H1 (cell line): ENCODE results near the gene KRT27. TPM values are rescaled to one million over a fixed set of nuclear protein-coding genes. Genes with fewer than 3 reads are reported as not detected.

Experiments used
- CTCF ChIA-PET: fragments of 300-600 bp; sonication (Branson Sonifier 250); formaldehyde crosslinking; loops from one replicate; lab custom pipeline; 2021; ENCODE audit not compliant: partially characterized antibody; lab: Charles Lee
- POLR2A ChIA-PET: fragments of 300-600 bp; sonication (Branson Sonifier 250); formaldehyde crosslinking; loops from one replicate; lab custom pipeline; 2021; ENCODE audit warnings: inconsistent platforms; ENCODE audit not compliant: partially characterized antibody; lab: Charles Lee
- DNase-seq, 2 experiments: peaks; one replicate each; pipeline versions ENCODE4 v3.0.0 to v3.0.0-alpha.2; 2010 to 2022; ENCODE audit warnings: low spot score in 2 of 2, low read depth in 1 of 2, mixed read lengths in 1 of 2
- FAIRE-seq: peaks from 2 replicates; lab custom pipeline; 2011; peaks lifted over from hg19 to GRCh38; lab: Jason Lieb, UNC
- H2AFZ ChIP-seq: 2 replicates; pipeline ENCODE4 v1.8.1; 2012; ENCODE audit warnings: low read length, inconsistent platforms
- H2AK5ac ChIP-seq: 2 replicates; pipeline ENCODE4 v1.6.1; 2013; ENCODE audit warnings: low read depth, low read length
- H2BK120ac ChIP-seq: replicated peaks from 2 replicates; pipeline ENCODE3; 2013; ENCODE audit warnings: low read depth, low read length, inconsistent platforms
- H2BK12ac ChIP-seq: 2 replicates; pipeline ENCODE4 v1.6.1; 2013; ENCODE audit warnings: low read depth, low read length
- H2BK15ac ChIP-seq: 2 replicates; pipeline ENCODE4 v1.6.1; 2013; ENCODE audit warnings: low read length
- H2BK20ac ChIP-seq: 2 replicates; pipeline ENCODE4 v1.6.1; 2013; ENCODE audit warnings: low read length
- H2BK5ac ChIP-seq: 2 replicates; pipeline ENCODE4 v1.6.1; 2013; ENCODE audit warnings: low read depth, low read length
- H3K14ac ChIP-seq: 2 replicates; pipeline ENCODE4 v1.6.1; 2013; ENCODE audit warnings: inconsistent platforms; ENCODE audit not compliant: insufficient read length
- H3K18ac ChIP-seq: 2 replicates; pipeline ENCODE4 v1.6.1; 2013; ENCODE audit warnings: low read length; ENCODE audit errors: extremely low read depth
- H3K23ac ChIP-seq: 2 replicates; pipeline ENCODE4 v1.6.1; 2013; ENCODE audit warnings: inconsistent platforms; ENCODE audit not compliant: insufficient read length
- H3K23me2 ChIP-seq: 2 replicates; pipeline ENCODE4 v1.6.1; 2013; ENCODE audit warnings: low read depth, low read length
- H3K27ac ChIP-seq: 2 replicates; pipeline ENCODE4 v1.6.1; 2011; ENCODE audit warnings: low read depth, low read length, inconsistent platforms
- H3K27me3 ChIP-seq, 4 experiments: replicated peaks in 1 of 4; 1 replicate in 1 of 4; 2 replicates in 3 of 4; pipeline versions ENCODE4 v1.6.1 to v1.8.1; 2011 to 2013; ENCODE audit warnings: low read length in 3 of 4, mild to moderate bottlenecking in 3 of 4, inconsistent platforms in 2 of 4, mixed read lengths in 2 of 4, moderate library complexity in 1 of 4; ENCODE audit not compliant: control insufficient read depth in 3 of 4, insufficient read depth in 3 of 4; ENCODE audit errors: extremely low read depth in 1 of 4
- H3K36me3 ChIP-seq, 4 experiments: 2 replicates each; pipeline versions ENCODE4 v1.6.1 to v1.8.1; 2011 to 2013; ENCODE audit warnings: mild to moderate bottlenecking in 4 of 4, low read length in 3 of 4, moderate library complexity in 2 of 4, control low read depth in 1 of 4, inconsistent platforms in 1 of 4; ENCODE audit not compliant: insufficient read depth in 4 of 4, control insufficient read depth in 2 of 4
- H3K4ac ChIP-seq: replicated peaks from 2 replicates; pipeline ENCODE3; 2013; ENCODE audit warnings: low read length, low read depth, mixed read lengths, inconsistent platforms; ENCODE audit not compliant: insufficient read length
- H3K4me1 ChIP-seq, 4 experiments: replicated peaks in 1 of 4; 1 replicate in 1 of 4; 2 replicates in 3 of 4; pipeline versions ENCODE4 v1.6.1 to v1.8.1; 2011 to 2013; ENCODE audit warnings: low read length in 3 of 4, inconsistent platforms in 2 of 4, mixed read lengths in 1 of 4; ENCODE audit not compliant: insufficient read depth in 4 of 4, control insufficient read depth in 3 of 4
- H3K4me2 ChIP-seq, 2 experiments: 2 replicates each; pipeline versions ENCODE4 v1.6.1 to v1.8.1; 2011 to 2013; ENCODE audit warnings: low read depth in 2 of 2, low read length in 2 of 2, control low read depth in 1 of 2, inconsistent platforms in 1 of 2, mild to moderate bottlenecking in 1 of 2; ENCODE audit not compliant: insufficient read depth in 1 of 2
- H3K4me3 ChIP-seq, 4 experiments: fragments of 200-600, 300-600 bp in 1 of 4; sonication (generic), shearing (Covaris generic), sonication (Bioruptor Twin) in 1 of 4; 2 replicates each; pipeline versions ENCODE4 v1.5.1 to v1.8.1; 2011 to 2016; ENCODE audit warnings: low read length in 4 of 4, low read depth in 3 of 4, control low read depth in 2 of 4, inconsistent platforms in 2 of 4, mild to moderate bottlenecking in 2 of 4, mixed read lengths in 1 of 4, moderate library complexity in 1 of 4; ENCODE audit not compliant: insufficient read depth in 2 of 4; ENCODE audit errors: extremely low read depth in 1 of 4
- H3K56ac ChIP-seq: replicated peaks from 2 replicates; pipeline ENCODE3; 2013; ENCODE audit warnings: low read depth, mild to moderate bottlenecking, mixed read lengths, low read length, inconsistent platforms; ENCODE audit not compliant: insufficient read length
- H3K79me1 ChIP-seq: 2 replicates; pipeline ENCODE4 v1.6.1; 2013; ENCODE audit warnings: low read depth, low read length, control low read depth
- H3K79me2 ChIP-seq, 2 experiments: 2 replicates each; pipeline versions ENCODE4 v1.6.1 to v1.8.1; 2012 to 2013; ENCODE audit warnings: low read length in 2 of 2, mild to moderate bottlenecking in 2 of 2, inconsistent platforms in 1 of 2; ENCODE audit not compliant: insufficient read depth in 2 of 2, control insufficient read depth in 1 of 2
- H3K9ac ChIP-seq, 4 experiments: replicated peaks in 1 of 4; 1 replicate in 1 of 4; 2 replicates in 3 of 4; pipeline versions ENCODE4 v1.6.1 to v1.8.1; 2011 to 2013; ENCODE audit warnings: low read depth in 3 of 4, low read length in 3 of 4, control low read depth in 2 of 4, mild to moderate bottlenecking in 2 of 4, moderate library complexity in 2 of 4, inconsistent platforms in 1 of 4; ENCODE audit errors: extremely low read depth in 1 of 4
- H3K9me3 ChIP-seq, 2 experiments: 2 replicates each; pipeline versions ENCODE4 v1.6.1 to v1.8.1; 2012 to 2013; ENCODE audit warnings: mild to moderate bottlenecking in 2 of 2, moderate library complexity in 2 of 2, control low read depth in 1 of 2, inconsistent platforms in 1 of 2, low read depth in 1 of 2, low read length in 1 of 2, mixed read lengths in 1 of 2; ENCODE audit not compliant: insufficient read depth in 2 of 2
- H4K20me1 ChIP-seq, 2 experiments: replicated peaks in 1 of 2; 2 replicates each; pipeline versions ENCODE3 to v1.8.1; 2011 to 2013; ENCODE audit warnings: inconsistent platforms in 2 of 2, low read length in 2 of 2, mild to moderate bottlenecking in 1 of 2; ENCODE audit not compliant: insufficient read depth in 2 of 2, control insufficient read depth in 1 of 2
- H4K5ac ChIP-seq: 2 replicates; pipeline ENCODE4 v1.6.1; 2013; ENCODE audit warnings: low read length, low read depth, mixed read lengths, inconsistent platforms; ENCODE audit not compliant: insufficient read length
- H4K8ac ChIP-seq: 2 replicates; pipeline ENCODE4 v1.8.0; 2013; ENCODE audit warnings: mild to moderate bottlenecking, moderate library complexity, low read length, inconsistent platforms; ENCODE audit not compliant: insufficient read depth; ENCODE audit errors: extremely low read depth
- H4K91ac ChIP-seq: replicated peaks from 2 replicates; pipeline ENCODE3; 2013; ENCODE audit warnings: low read length, mixed read lengths, inconsistent platforms; ENCODE audit not compliant: insufficient read length
- CEBPB ChIP-seq: IDR thresholded peaks from 2 replicates; pipeline ENCODE4 v1.6.1; 2012; ENCODE audit warnings: low read depth, low read length
- CTBP2 ChIP-seq: IDR thresholded peaks from 2 replicates; pipeline ENCODE4 v1.7.0; 2011; ENCODE audit warnings: borderline replicate concordance, mild to moderate bottlenecking, moderate library complexity, mixed read lengths, low read length; ENCODE audit not compliant: insufficient read depth, insufficient read length
- EZH2 ChIP-seq: fragments of 200-600 bp; sonication (generic); IDR thresholded peaks from 2 replicates; pipeline ENCODE4 v1.7.1; 2012; ENCODE audit warnings: low read depth, mild to moderate bottlenecking, moderate library complexity, low read length, inconsistent platforms; ENCODE audit not compliant: severe bottlenecking
- HDAC6 ChIP-seq: IDR thresholded peaks from one replicate; pipeline ENCODE4 v1.7.1; 2012; ENCODE audit warnings: low read depth, mild to moderate bottlenecking, inconsistent platforms, low read length, moderate library complexity
- PHF8 ChIP-seq: fragments of 200-600 bp; sonication (generic); conservative IDR thresholded peaks from 2 replicates; pipeline ENCODE4 v1.7.1; 2012; ENCODE audit warnings: low read depth, mild to moderate bottlenecking, inconsistent platforms, low read length, moderate library complexity
- POLR2AphosphoS5 ChIP-seq: IDR thresholded peaks from 2 replicates; pipeline ENCODE4 v1.6.1; 2011; ENCODE audit warnings: low read depth, low read length
- SAP30 ChIP-seq: fragments of 300-600 bp; sonication (generic); IDR thresholded peaks from 2 replicates; pipeline ENCODE4 v1.7.1; 2012; ENCODE audit warnings: low read length, moderate library complexity, mild to moderate bottlenecking, inconsistent platforms; ENCODE audit not compliant: insufficient read depth, insufficient replicate concordance
- SP4 ChIP-seq: IDR thresholded peaks from 2 replicates; pipeline ENCODE4 v1.6.1; 2012; ENCODE audit warnings: low read length, inconsistent platforms
- TEAD4 ChIP-seq: IDR thresholded peaks from 2 replicates; pipeline ENCODE4 v1.6.1; 2012; ENCODE audit warnings: low read depth, low read length, inconsistent platforms, mixed read lengths
- ZNF274 ChIP-seq: IDR thresholded peaks from 2 replicates; pipeline ENCODE4 v1.7.0; 2012; ENCODE audit warnings: low read length, borderline replicate concordance; ENCODE audit errors: extremely low read depth
- WGBS, 2 experiments: shearing (Covaris generic) in 1 of 2; methylation state at CpG; one replicate each; pipeline versions ENCODE4 v1.1.6 to v1.1.7; 2013 to 2015; ENCODE audit warnings: low lambda C conversion rate in 2 of 2, mixed read lengths in 2 of 2, inconsistent platforms in 1 of 2, low coverage in 1 of 2, missing lambda C conversion rate in 1 of 2; ENCODE audit not compliant: insufficient replicate concordance in 2 of 2, insufficient coverage in 1 of 2, insufficient read length in 1 of 2; ENCODE audit errors: extremely low coverage in 1 of 2, missing lambda C conversion rate in 1 of 2; 5-methylcytosine and 5-hydroxymethylcytosine counted together
- polyA plus RNA-seq, 7 experiments: library from polyadenylated mRNA; depleted of rRNA in 3 of 7; stranded (reverse) in 5 of 7; unstranded in 2 of 7; fragments of >200 nt in 5 of 7; fragments of 200-250 nt in 2 of 7; gene quantifications; 1 replicate in 5 of 7; 2 replicates in 1 of 7; 4 replicates in 1 of 7; pipeline versions ENCODE4 v1.2.1 to v1.2.3, GENCODE V29; 2011 to 2013; ENCODE audit warnings: missing spikeins in 2 of 7, mixed read lengths in 2 of 7
- total RNA-seq: library from RNA; stranded (reverse); fragmentation: NEBNext Ultra II Directional; extraction: Animal tissue kit (Norgen Biotek cat#: 25700); gene quantifications from 2 replicates; pipeline ENCODE4 v1.2.1, GENCODE V29; 2021
- TF ChIP-seq, protein P1 (sequence below): IDR thresholded peaks from 2 replicates; pipeline ENCODE4 v1.6.1; 2011; ENCODE audit warnings: low read depth, mild to moderate bottlenecking, low read length; ENCODE audit not compliant: insufficient read depth
- TF ChIP-seq, protein P2 (sequence below): IDR thresholded peaks from 2 replicates; pipeline ENCODE4 v1.6.1; 2012; ENCODE audit warnings: inconsistent platforms

The KRT27 gene
- total and polyA plus RNA-seq, 2 of the 8 experiments (the other 6 are each of a cell fraction or from before 2014, with no cell fraction given) = not detected

DNA sequence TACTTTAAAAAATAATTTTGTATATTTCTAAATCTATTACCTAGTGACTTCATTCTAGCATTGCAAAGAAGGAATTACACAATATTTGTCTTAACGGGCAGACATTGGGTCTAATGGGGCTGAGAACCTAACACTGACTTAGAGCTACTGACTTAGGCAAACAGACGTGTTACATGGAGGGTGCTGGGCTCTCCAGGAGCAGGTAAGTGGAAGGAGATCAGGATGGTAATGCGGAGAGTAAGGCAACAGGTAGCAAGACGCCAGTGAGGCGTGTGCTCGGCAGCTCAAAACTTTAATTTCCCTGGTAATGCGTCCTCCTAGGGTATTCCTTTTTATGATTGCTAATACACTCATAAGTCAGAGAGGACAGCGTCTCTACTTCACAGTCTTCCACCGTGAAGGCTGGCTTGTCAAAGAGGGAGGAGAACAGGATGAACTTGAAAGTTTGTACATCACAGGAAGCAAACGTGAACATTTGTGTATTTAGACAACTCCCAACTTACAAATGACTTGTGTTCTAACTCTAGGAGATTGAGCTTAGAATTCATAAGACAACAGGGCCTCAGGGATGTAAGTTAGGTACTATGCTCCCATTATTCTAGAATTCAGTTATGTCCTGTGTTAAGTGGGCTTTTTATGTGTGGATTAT, 12.8 kb upstream of the KRT27 start:
- H3K4me1 ChIP-seq = no peaks in the 10 kb centered on the region
- H2BK20ac ChIP-seq = no peak overlapping the region
- H3K9me3 ChIP-seq = no peaks in the 10 kb centered on the region
- DNase-seq (no peak), FAIRE-seq (no peak)
- H4K91ac ChIP-seq = no peak overlapping the region
- H2AK5ac ChIP-seq = no peak overlapping the region
- H2BK12ac ChIP-seq = no peak overlapping the region
- H4K8ac ChIP-seq = no peak overlapping the region
- no peaks in the 10 kb centered on the region for H3K23me2 ChIP-seq
- no peaks in the 10 kb centered on the region for H3K79me2 ChIP-seq
- no peak overlapping the region for H3K27ac ChIP-seq
- H3K79me1 ChIP-seq = no peaks in the 10 kb centered on the region
- H3K4ac ChIP-seq = no peak overlapping the region
- no peak overlapping the region for H2BK120ac ChIP-seq
- H3K27me3 ChIP-seq = no peaks in the 10 kb centered on the region
- no peak overlapping the region for H3K9ac ChIP-seq
- no peak overlapping the region for H3K4me3 ChIP-seq
- no peak overlapping the region for H3K23ac ChIP-seq
- ChIA-PET CTCF (interaction anchor here (0.6 to 2.4 kb wide), 4 partner anchors 9 to 180 kb away, joined by 5 to 10 read pairs (median 6); no protein-coding TSS in a partner anchor), POLR2A (no interaction called here)
- H2BK5ac ChIP-seq = no peak overlapping the region
- no peak overlapping the region for H2AFZ ChIP-seq
- H3K18ac ChIP-seq = no peak overlapping the region
- H3K56ac ChIP-seq = no peak overlapping the region
- 80% methylated on average over 10 of the region's 10 CpGs; no CpG with 5 or more reads in 1 of the 2 experiments for WGBS, 2 experiments
- no peak overlapping the region for H2BK15ac ChIP-seq
- no peaks in the 10 kb centered on the region for H3K36me3 ChIP-seq
- H4K5ac ChIP-seq = no peak overlapping the region
- no peak overlapping the region for H3K14ac ChIP-seq
- no peak overlapping the region for H3K4me2 ChIP-seq
- no peaks in the 10 kb centered on the region for H4K20me1 ChIP-seq
- TF ChIP-seq CEBPB (no peak), POLR2AphosphoS5 (no peak), EZH2 (no peak), PHF8 (no peak), HDAC6 (no peak), SAP30 (no peak), SP4 (no peak), CTBP2 (no peak), TEAD4 (no peak), ZNF274 (no peak)
- TF ChIP-seq, protein P1, sequence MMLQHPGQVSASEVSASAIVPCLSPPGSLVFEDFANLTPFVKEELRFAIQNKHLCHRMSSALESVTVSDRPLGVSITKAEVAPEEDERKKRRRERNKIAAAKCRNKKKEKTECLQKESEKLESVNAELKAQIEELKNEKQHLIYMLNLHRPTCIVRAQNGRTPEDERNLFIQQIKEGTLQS = no peak
- TF ChIP-seq, protein P2, sequence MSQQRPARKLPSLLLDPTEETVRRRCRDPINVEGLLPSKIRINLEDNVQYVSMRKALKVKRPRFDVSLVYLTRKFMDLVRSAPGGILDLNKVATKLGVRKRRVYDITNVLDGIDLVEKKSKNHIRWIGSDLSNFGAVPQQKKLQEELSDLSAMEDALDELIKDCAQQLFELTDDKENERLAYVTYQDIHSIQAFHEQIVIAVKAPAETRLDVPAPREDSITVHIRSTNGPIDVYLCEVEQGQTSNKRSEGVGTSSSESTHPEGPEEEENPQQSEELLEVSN = no peak
